HG02759 (cell line): ENCODE measurements around the gene SUB1.

ENCODE experiments used
- ATAC-seq: cut with Tn5 transposase; IDR thresholded peaks from one replicate; pipeline ENCODE4 v1.9.1; 2021; ENCODE audit warnings: mild to moderate bottlenecking, moderate library complexity; ENCODE audit not compliant: unreplicated experiment

SUB1 gene

DNA sequence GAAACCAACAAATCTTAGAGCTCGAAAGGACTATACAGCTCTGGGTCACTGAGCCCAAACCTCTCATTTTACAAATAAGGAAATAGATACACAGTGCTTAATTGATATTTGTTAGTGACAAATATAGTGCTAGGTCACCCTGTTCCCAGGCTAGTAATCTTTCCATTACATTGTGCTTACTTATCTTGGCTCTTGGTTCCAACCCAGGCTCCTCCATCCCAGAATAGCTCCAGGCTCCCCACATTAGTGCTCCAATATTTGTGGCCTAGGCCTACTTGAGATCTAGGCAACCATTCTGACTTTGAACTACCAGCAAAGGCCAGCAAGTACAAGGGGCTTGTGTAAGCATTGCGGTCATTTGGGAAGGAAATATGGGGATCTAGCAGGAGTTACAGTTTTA is 21.7 kb upstream of the SUB1 start:
- ATAC-seq, result no peak

DNA sequence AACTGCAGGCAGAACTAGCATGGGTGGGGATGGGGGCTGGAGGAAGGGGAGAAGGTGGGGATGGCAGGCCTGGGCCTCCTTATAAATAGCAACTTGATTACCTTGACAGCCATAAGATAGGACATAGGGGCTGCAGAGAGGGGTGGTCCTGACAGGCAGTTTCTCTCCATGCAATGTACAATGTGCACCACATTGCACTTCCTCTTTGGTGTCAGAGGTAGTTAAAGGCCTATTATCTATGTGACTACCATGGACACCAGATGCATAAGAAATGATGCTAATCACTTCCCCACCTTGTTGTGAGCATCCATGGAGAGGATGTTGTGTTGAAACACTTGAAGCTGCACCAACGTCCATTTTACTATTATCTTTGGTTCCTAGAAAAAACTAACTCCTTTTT is 20.2 kb upstream of the SUB1 start:
- ATAC-seq, result no peak

DNA sequence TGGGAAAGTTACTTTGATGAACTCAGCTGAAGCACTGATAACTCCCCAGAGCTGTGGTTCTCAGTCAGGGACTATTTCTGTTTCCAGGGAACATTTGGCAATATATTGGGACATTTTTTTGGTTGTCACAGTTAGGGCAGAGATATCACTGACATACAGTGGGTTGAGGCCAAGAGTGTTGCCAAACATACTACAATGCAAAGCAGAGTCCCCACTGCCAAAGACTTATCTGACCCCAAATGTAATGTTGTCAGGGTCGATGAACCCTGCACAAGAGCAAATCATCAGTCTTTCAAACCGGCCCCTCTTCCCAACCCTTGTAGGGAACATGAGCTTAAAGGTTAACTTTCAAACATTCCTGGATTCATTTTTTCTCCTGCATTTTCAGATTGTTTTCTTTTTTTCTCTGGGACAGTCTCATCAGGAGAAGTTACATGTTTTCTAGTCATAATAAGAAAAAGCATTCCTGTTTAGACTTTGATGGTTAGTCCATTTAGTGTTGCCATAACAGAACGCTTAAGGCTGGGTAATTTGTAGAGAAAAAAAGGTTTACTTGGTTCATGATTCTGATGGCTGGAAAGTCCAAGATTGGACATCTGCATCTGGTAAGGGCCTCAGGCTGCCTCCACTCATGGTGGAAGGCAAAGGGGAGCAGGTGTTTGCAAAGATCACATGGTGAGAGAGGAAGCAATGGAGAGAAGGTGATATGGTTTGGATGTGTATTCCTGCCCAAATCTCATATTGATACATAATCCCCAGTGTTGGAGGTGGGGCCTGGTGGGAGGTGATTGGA is 18.8 kb upstream of the SUB1 start:
- ATAC-seq, result no peak

DNA sequence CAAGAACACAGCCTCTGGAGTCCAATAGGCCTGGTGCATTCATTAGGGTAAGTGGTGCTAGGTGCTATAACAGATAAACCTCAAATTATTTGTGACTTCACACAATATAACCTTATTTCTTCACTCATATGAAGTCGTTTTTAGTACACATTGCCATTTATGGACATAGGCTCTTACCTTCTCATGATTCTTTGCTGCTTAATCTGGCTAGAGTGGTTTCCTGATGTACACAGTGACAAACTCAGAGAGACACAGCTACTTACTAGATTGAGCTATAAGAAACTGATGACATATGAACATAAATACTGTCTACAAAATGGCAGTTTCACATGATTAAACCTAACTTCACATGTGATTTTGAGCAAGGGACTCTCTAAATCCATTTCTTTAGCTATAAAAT is 14.2 kb upstream of the SUB1 start:
- no peak for ATAC-seq

DNA sequence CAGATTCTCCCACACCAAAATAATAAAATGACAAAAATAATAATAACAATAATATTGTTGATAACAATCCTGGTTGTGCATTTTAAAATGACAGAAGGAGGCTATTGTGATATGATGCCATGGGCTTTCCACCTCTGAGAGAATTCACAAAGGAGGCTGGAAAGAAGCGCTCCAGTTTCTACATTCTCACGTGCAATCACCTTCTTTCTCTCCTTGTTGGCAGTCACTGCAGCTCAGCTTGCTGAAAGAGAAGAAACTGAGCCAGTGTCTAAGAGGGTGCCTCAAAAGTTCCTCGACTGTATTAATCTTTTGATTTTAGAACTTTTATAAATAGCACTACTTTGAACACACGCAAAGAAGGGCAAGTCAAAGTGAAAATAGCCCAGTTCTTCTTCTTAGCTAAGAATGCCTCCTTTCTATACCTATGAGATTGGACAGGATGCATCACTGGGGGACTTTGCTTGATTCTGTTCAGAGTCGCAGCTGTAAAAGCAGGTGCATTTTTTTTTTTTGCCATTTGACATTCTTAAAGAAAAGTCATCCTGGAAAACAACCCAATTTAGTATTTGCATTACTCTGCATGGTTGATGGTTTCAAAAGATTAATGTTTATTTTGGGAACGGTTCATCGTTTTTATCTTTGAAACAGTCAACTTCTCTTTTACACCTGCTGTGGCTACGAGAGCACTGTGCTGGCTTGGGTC is 12.4 kb upstream of the SUB1 start:
- peak; percentile 95 for ATAC-seq

DNA sequence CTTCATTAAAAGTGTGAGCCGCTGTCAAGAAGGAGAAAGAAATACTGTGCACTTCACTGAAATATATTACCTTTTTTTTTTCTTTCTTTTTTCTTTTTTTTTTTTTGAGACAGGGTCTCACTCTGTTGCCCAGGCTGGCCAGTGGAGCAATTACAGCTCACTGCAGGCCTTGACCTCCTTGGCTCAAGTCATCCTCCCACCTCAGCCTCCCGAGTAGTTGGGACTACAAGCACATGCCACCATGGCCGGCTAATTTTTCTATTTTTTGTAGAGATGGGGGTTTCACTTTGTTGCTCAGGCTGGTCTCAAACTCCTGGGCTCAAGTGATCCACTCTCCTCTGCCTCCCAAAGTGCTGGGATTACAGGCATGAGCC is 11.9 kb upstream of the SUB1 start:
- peak; percentile 7 for ATAC-seq

DNA sequence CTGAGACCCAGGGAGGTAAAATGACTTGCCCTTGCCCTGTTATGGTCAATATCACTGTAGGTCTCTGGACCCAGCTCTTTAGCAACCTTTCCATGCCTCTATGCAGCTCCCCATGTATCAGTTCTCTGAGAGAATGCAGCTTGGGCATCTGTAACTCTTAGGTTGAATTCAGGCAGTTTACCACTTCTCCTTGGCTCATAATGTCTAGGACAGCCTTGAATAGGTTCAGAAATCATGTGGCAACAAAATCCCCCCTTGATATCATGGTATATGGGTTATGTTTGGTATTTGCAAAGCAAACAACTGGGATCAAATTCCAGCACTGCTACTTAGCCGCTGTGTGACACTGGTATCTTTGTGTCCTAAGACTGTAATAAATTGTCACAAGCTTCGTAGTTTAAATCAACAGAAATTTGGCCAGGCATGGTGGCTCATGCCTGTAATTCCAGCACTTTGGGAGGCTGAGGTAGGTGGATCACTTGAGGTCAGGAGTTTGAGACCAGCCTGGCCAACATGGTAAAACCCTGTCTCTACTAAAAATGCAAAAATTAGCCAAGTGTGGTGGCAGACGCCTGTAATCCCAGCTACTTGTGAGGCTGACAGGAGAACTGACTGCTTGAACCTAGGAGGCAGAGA is 10.7 kb upstream of the SUB1 start:
- no peak for ATAC-seq

DNA sequence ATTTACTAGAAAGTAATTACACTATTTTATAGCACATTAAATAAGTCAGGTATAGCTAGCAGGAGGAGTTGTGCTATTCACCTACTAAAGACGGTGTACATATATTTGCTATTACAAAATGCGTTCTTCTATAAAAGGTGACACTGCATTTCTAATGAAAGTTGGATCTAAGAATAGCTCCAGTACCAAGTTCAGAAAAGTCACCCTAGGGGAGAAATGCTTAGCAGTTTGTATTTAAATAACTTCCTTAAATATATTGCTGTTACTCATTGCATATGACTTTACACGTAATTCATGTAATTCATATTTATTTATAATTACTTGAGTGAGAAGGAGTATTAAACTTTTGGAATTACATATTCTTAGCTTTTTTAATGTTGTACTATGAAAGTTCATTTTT is 7.0 kb upstream of the SUB1 start:
- no peak for ATAC-seq

DNA sequence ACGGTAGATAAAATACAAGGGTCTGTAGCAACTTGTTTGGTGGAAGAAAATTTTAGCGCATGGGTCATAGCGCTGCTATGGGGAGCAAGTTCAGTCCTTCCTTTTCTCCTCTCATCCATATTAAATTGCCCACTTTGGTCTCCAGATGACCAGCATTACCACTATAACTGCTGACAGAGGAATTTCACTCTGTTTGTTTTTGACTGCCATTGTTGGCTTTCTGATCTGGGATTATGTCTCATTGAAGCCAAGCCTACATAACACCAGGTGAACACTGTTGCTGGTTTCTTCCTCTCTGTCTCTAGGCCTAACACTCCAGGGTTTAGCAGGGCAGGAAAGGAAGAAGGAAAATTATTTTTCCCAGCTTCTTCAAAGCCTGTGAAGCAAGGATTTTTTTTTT is 6.6 kb upstream of the SUB1 start:
- ATAC-seq, result no peak

DNA sequence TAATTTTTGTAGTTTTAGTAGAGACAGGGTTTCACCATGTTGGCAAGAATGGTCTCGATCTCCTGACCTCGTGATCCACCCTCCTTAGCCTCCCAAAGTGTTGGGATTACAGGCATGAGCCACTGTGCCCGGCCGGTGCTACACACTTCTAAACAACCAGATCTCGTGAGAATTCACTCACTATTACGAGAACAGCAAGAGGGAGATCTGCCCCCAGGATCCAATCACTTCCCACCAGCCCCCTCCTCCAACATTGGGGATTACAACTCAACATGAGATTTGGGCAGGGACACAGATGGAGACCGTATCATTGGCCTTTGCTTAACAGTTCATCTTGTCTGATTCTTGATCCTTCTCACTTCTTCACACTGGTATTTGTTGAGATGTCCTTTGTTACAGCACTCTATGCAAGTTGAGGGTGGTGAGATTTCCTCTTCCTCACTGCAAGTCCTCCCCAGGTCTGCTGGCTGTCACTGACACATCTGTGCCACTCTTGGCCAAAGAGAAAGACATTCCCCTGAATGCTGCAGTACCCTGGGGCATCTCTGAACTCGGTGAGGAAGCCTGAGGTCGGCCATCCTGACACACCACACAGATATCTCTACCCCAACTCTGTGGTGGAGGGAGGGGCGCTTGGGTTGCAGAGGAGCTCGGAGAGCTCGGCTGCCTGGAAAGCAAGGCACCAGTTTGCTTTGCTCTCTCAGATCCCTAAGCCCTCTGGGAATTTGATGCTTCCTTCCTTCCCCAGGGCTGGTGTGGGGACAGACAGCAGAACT is 4.2 kb upstream of the SUB1 start:
- no peak for ATAC-seq

DNA sequence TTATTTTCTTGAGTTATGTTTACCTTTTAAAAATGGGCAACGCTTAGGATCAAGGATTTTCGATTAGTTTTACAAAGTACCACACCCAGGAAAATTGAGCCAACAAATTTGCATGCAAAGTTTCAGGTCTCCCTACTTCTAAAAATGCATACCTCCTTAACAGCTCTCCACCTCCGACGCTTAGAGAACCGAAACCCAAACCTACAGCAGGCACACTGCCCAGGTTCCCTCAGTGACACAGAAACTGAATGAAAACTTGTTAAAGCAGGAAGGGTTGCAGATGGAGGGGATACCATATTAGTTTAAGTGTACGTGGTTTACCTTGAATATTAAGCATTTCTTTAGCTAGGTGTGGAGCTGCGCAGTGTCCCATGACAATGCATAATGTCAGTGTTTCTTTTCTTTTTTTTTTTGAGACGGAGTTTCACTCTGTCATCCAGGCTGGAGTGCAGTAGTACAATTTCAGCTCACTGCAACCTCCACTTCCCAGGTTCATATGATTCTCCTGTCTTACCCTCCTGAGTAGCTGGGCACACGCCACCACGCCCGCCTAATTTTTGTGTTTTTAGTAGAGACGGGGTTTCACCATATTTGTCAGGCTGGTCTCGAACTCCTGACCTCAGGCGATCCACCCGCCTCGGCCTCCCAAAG is 1.6 kb upstream of the SUB1 start:
- peak; percentile 77 for ATAC-seq

DNA sequence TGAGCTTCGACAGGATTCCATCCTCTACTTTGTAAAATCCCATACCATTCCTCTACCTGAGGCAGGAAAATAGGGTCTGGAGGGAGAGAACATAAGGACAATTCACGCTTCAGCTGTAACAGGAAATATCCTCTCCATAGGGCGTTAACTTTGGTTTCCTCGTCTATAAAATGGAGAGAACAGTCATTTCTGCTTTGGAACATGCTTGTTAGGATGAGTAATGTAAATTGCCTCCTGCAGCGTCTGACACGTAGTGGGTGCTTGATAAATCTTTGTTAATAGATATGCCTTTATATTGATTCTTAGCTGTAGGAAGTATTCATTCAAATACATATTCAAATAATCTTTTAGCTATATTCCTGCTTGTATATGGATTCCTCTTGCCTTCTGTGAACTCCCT is 711 bp upstream of the SUB1 start:
- no peak for ATAC-seq

DNA sequence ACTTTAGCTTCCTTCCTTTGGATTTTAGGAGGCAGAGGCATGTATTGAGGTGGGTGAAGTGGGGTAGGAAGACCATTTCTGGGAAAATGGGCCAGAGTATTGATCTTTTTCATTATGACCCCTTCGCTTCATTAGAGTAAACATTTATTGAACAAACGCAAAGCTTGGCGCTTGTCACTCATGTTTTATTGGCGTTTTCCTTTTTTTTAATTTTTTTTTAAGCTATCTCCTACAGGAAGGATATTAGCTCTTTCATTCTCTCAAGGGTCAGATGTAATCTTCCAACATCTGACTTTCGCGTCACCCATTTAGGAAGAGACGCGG is 273 bp upstream of the SUB1 start:
- ATAC-seq, result no peak

DNA sequence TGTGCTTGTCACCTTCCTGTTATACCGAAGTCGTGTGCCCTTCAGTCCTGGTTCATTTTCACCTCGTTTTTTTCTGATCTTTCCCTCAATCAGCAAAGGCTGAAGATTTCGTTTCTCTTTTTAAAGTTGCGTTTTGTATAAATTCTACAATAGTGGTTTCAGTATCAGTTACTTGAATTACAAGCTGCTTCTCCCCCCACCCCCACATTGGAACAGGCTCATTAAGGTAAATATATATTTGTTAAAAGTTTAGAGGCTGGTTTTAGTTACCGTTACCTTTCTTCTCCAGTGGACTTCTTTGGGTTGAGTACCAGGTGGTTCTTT is 881 bp downstream of the SUB1 start:
- no peak for ATAC-seq

DNA sequence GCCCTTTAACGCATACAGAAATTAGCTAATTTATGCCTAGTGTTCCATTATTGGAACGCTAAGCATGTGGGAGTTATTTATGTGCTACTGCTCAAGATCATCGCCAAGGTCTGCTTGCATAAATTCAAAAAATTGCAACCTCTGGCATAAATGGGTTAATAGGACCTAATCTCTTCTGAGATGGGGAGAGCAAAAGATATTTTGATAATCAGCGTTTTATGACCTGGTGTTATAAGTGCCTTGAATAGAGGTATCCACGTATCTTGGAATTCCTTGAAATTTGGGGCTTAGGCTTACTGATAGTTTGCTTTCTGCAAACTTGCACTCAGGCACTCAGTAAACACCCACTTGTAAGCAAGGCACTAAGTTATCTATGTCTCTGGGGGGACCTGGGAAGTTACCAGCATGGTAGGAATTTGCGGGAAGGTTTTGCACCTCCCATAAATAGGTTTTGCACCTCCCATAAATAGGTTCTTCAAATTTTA is 1.8 kb downstream of the SUB1 start:
- ATAC-seq, result no peak

DNA sequence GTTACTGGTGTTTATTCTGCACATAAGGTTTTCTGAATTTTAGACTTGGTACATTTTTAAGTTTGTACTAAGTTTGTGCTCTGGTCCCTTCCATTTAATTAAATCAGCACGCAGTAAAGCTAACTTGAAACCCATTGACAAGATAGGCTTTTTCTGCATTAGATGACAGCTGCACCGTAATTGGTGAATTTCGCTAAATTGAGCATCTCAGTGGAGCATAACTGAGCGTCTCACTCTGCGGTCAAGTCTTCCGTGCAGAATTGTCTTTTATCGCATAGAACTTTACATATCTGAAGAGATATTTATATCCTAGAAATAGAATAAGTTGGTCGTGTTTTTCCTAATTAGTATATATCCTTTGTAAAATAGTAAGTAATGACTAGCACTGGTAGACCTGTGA is 4.1 kb downstream of the SUB1 start:
- no peak for ATAC-seq

DNA sequence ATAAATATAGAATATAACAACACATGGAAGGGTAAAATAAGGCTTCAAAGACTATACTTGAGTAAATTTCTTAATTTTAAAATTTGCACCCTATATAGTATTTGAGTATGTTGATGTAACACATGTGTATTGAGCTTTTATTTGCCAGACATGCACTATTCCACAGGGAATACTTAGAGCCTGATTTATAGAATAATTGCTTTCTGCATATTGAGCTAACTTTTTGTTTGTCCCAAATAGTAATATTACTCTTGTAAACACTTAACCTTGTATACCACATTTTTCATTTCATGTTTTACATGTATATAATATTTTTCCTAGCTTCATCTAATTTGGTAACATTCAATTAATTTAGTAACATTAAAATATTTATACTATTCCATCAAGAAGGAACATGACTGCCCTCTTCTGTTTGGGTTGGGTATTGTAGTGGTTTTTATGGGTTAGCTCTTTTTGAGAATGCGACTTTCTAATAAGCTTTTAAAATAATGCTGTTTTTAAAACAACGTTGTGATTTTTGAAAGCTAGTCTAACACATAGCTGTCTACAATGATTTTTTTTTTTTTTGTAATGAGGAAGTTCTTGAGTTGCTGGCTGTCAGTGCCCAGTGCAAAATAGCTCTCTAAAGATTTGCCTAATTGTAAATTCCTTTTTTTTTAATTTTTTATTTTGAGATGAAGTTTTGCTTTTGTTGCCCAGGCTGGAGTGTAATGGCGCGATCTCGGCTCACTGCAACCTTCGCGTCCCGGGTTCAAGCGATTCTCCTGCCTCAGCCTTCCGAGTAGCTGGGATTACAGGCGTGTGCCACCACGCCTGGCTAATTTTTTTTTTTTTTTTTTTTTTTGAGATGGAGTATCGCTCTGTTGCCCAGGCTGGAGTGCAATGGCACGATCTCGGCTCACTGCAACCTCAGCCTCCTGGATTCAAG is 4.8 kb downstream of the SUB1 start:
- no peak for ATAC-seq

DNA sequence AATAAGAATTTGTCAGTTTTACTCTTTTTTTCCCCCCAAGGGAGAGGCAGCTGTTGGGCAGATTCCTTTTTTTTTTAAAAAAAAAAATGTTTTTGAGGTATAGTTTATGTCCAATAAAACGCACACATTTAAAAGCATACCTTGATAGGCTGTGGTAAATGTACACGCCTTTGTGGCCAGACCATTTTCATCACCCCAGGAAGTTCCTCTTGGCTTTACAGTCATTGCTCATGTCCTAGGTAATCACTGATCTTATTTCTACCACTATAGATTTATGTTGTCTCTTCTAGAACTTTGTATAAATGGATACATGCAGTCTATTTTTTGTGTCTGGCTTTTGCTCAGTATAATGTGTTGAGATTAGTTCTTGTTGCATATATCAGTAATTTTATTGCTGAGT is 9.8 kb downstream of the SUB1 start:
- no peak for ATAC-seq

DNA sequence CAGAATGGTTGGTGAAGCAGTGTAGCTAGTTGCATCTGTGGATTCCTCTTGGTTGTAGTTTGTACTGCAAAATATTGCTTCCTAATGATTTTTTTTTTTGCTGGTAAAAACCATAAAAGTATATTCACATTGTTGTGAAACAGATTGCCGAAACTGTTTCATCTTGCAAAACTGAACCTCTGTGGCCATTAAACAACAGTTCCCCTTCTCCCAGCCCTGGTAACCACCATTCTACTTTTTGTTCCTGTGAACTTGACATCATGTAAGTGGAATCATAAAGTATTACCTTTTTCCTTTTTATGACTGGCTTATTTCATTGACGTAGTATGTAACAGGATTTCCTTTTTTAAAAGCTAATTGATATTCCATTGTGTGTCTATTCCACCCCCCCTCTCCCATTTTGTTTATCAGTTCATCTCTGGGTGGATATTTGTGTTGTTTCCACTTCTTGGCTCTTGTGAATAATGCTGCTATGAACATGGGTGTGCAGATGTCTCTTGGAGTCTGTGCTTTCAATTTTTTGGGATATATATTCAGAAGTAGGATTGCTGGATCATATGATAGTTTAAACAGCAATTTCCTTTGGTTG is 11.8 kb downstream of the SUB1 start:
- no peak for ATAC-seq
